Measurements from ENCODE around the gene RPGR.

Gene RPGR

GRCh38 chrX:38278682-38279081 lies 48.6 kb downstream of the RPGR start:
- TF ChIP-seq CTCF (IDR thresholded peaks at IDR 0.05; ENCODE audit: low read depth, low read length), result no peak

GRCh38 chrX:38277802-38278201 lies 49.5 kb downstream of the RPGR start:
- TF ChIP-seq CTCF (IDR thresholded peaks at IDR 0.05; ENCODE audit: low read depth, low read length), result no peak
- H3K4me3 ChIP-seq (ENCODE audit: low read depth, low read length), result no peak overlapping the region

More at GRCh38 chrX:38278682-38279081, 48.6 kb downstream of the RPGR start:
- no peak overlapping the region for H3K4me3 ChIP-seq (ENCODE audit: low read depth, low read length)

- TF ChIP-seq CTCF (IDR thresholded peaks at IDR 0.05; ENCODE audit: low read depth, low read length), result no peak
- H3K4me3 ChIP-seq (ENCODE audit: low read depth, low read length), result no peak overlapping the region
Measured at GRCh38 chrX:38277136-38277535, 50.2 kb downstream of the RPGR start.

GRCh38 chrX:38276089-38276488 lies 51.2 kb downstream of the RPGR start:
- no peak for TF ChIP-seq CTCF (IDR thresholded peaks at IDR 0.05; ENCODE audit: low read depth, low read length)

GRCh38 chrX:38275615-38276014 lies 51.7 kb downstream of the RPGR start:
- no peak for TF ChIP-seq CTCF (IDR thresholded peaks at IDR 0.05; ENCODE audit: low read depth, low read length)
- no peak overlapping the region for H3K4me3 ChIP-seq (ENCODE audit: low read depth, low read length)

More at GRCh38 chrX:38276089-38276488, 51.2 kb downstream of the RPGR start:
- no peak overlapping the region for H3K4me3 ChIP-seq (ENCODE audit: low read depth, low read length)

GRCh38 chrX:38273453-38273852 lies 53.9 kb downstream of the RPGR start:
- H3K4me3 ChIP-seq (ENCODE audit: low read depth, low read length), result no peak overlapping the region
- TF ChIP-seq CTCF (IDR thresholded peaks at IDR 0.05; ENCODE audit: low read depth, low read length), result no peak

GRCh38 chrX:38271154-38271716 lies 56.1 kb downstream of the RPGR start:
- TF ChIP-seq CTCF (IDR thresholded peaks at IDR 0.05; ENCODE audit: low read depth, low read length), result no peak

More at GRCh38 chrX:38271154-38271716, 56.1 kb downstream of the RPGR start:
- H3K4me3 ChIP-seq (ENCODE audit: low read depth, low read length), result no peak overlapping the region
